HEK293T (cell line): ENCODE measurements around the gene ZDHHC15.
"Not testable (repeated sequence)": the region's sequence is repeated elsewhere in the genome, so short reads cannot be mapped to it uniquely, and the experiment has no call there.

ENCODE experiments used
- CTCF ChIA-PET: fragments of 350-600 bp; formaldehyde crosslinking; extraction: SDS; loops from one replicate; lab custom pipeline; 2021; ENCODE audit warnings: antibody characterized with exemption, inconsistent platforms; lab: Yijun Ruan, JAX
- POLR2A ChIA-PET: fragments of 350-600 bp; formaldehyde crosslinking; extraction: SDS; loops from one replicate; lab custom pipeline; 2020; ENCODE audit warnings: antibody characterized with exemption, inconsistent platforms; lab: Yijun Ruan, JAX
- DNase-seq: peaks from one replicate; pipeline ENCODE4 v3.0.0; 2012; ENCODE audit warnings: mixed read lengths; ENCODE audit errors: extremely low spot score
- ARNT ChIP-seq: fragments of 450-650 bp; IDR thresholded peaks from 2 replicates; pipeline ENCODE4 v1.6.1; 2017; ENCODE audit warnings: mild to moderate bottlenecking
- BHLHE40 ChIP-seq: fragments of 450-650 bp; IDR thresholded peaks from 2 replicates; pipeline ENCODE4 v1.6.1; 2016; ENCODE audit warnings: mild to moderate bottlenecking, moderate library complexity, borderline replicate concordance
- CTBP1 ChIP-seq: fragments of 450-650 bp; IDR thresholded peaks from 2 replicates; pipeline ENCODE4 v1.6.1; 2016; ENCODE audit warnings: borderline replicate concordance
- ELF4 ChIP-seq: fragments of 450-650 bp; IDR thresholded peaks from 2 replicates; pipeline ENCODE4 v1.6.1; 2017; ENCODE audit warnings: antibody characterized with exemption
- FOXA1 ChIP-seq: fragments of 450-650 bp; IDR thresholded peaks from 2 replicates; pipeline ENCODE4 v1.6.1; 2016; ENCODE audit warnings: mild to moderate bottlenecking
- FOXK2 ChIP-seq: fragments of 450-650 bp; IDR thresholded peaks from 2 replicates; pipeline ENCODE4 v1.6.1; 2016; ENCODE audit warnings: mild to moderate bottlenecking
- FOXM1 ChIP-seq: fragments of 450-650 bp; IDR thresholded peaks from 2 replicates; pipeline ENCODE4 v1.6.1; 2017; ENCODE audit warnings: mild to moderate bottlenecking, borderline replicate concordance
- HDGF ChIP-seq: fragments of 450-650 bp; IDR thresholded peaks from 2 replicates; pipeline ENCODE4 v1.6.1; 2017; ENCODE audit warnings: antibody characterized with exemption, borderline replicate concordance
- L3MBTL2 ChIP-seq: fragments of 450-650 bp; conservative IDR thresholded peaks from 2 replicates; pipeline ENCODE4 v1.6.1; 2016; ENCODE audit warnings: mild to moderate bottlenecking
- LEF1 ChIP-seq: fragments of 450-650 bp; IDR thresholded peaks from 2 replicates; pipeline ENCODE4 v1.6.1; 2017; ENCODE audit warnings: mild to moderate bottlenecking, borderline replicate concordance
- NFRKB ChIP-seq: fragments of 450-650 bp; IDR thresholded peaks from 2 replicates; pipeline ENCODE4 v1.6.1; 2016; ENCODE audit warnings: mild to moderate bottlenecking, moderate library complexity
- SP1 ChIP-seq: fragments of 450-650 bp; IDR thresholded peaks from 2 replicates; pipeline ENCODE4 v1.6.1; 2017
- SUZ12 ChIP-seq: fragments of 450-650 bp; IDR thresholded peaks from 2 replicates; pipeline ENCODE4 v1.6.1; 2016; ENCODE audit warnings: mild to moderate bottlenecking
- TARDBP ChIP-seq: fragments of 450-650 bp; IDR thresholded peaks from 2 replicates; pipeline ENCODE4 v1.6.1; 2016
- ZNF384 ChIP-seq: fragments of 450-650 bp; IDR thresholded peaks from 2 replicates; pipeline ENCODE4 v1.6.1; 2016
- TF ChIP-seq, protein P1 (sequence below): fragments of 450-650 bp; IDR thresholded peaks from 2 replicates; pipeline ENCODE4 v1.6.1; 2016

ZDHHC15 gene

GRCh38 chrX:75337525-75337924 lies 185.3 kb downstream of the ZDHHC15 start:
- POLR2A ChIA-PET = no interaction called here

DNA sequence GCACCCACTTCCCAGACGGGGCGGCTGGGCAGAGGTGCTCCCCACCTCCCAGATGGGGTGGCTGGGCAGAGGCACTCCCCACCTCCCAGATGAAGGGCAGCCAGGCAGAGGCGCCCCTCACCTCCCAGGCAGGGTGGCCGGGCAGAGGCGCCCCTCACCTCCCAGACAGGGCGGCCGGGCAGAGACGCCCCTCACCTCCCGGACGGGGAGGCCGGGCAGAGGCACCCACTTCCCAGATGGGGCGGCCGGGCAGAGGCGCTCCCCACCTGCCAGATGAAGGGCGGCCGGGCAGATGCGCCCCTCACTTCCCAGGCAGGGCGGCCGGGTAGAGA lies 187.7 kb downstream of the ZDHHC15 start:
- TF ChIP-seq FOXK2 (no peak), ELF4 (no peak), SUZ12 (no peak), LEF1 (no peak), ARNT (no peak), BHLHE40 (no peak), L3MBTL2 (no peak), NFRKB (no peak), SP1 (no peak), CTBP1 (no peak), TARDBP (no peak)
- ChIA-PET CTCF (no interaction called here), POLR2A (no interaction called here)
- DNase-seq = no peak

More at GRCh38 chrX:75337525-75337924, 185.3 kb downstream of the ZDHHC15 start:
- CTCF ChIA-PET = no interaction called here
- DNase-seq = no peak
- TF ChIP-seq CTBP1 = no peak
- TF ChIP-seq SP1 = no peak
- no peak for TF ChIP-seq FOXA1
- TF ChIP-seq SUZ12 = no peak
- no peak for TF ChIP-seq FOXM1
- TF ChIP-seq ARNT = no peak
- TF ChIP-seq BHLHE40 = no peak
- no peak for TF ChIP-seq ZNF384
- TF ChIP-seq TARDBP = no peak
- TF ChIP-seq HDGF = no peak
- TF ChIP-seq FOXK2 = no peak
- TF ChIP-seq, protein P1, sequence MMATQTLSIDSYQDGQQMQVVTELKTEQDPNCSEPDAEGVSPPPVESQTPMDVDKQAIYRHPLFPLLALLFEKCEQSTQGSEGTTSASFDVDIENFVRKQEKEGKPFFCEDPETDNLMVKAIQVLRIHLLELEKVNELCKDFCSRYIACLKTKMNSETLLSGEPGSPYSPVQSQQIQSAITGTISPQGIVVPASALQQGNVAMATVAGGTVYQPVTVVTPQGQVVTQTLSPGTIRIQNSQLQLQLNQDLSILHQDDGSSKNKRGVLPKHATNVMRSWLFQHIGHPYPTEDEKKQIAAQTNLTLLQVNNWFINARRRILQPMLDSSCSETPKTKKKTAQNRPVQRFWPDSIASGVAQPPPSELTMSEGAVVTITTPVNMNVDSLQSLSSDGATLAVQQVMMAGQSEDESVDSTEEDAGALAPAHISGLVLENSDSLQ = no peak
- TF ChIP-seq NFRKB = no peak
- TF ChIP-seq ELF4 = no peak
- no peak for TF ChIP-seq LEF1
- no peak for TF ChIP-seq L3MBTL2

GRCh38 chrX:75334407-75335126 lies 188.3 kb downstream of the ZDHHC15 start:
- POLR2A ChIA-PET, DNase-seq, CTCF ChIA-PET: not testable (repeated sequence)

DNA sequence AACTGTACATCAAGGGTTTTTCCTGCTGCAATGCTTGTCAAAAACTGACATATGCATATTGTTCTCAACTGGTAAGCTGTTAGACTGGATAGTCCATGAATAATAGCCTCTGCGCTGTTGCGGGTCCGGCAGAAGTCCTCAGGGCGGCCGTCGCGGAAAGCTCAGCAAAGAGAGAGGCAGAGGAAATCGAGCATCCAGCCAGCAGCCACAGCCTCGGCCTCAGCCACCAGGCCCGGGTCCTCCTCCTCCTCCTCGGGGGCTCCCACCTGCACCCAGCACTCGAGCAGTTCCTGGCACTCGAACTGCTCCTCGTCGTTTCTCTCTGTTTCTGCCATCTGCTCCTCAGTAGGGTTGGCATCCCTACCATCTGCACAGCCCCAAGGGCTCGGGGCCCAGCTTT lies 195.2 kb downstream of the ZDHHC15 start:
- ChIA-PET POLR2A (no interaction called here), CTCF (no interaction called here)
- no peak for DNase-seq
- TF ChIP-seq SP1 (no peak), TARDBP (no peak), NFRKB (no peak), ELF4 (no peak), FOXA1 (no peak), FOXK2 (no peak), LEF1 (no peak), BHLHE40 (no peak), SUZ12 (no peak), ARNT (no peak), L3MBTL2 (no peak), CTBP1 (no peak), HDGF (no peak), ZNF384 (no peak), FOXM1 (no peak)
- TF ChIP-seq, protein P1 = no peak
